ENCODE results near the gene TBC1D22B. TPM values are rescaled to one million over a fixed set of nuclear protein-coding genes. Genes with fewer than 3 reads are reported as not detected.

TBC1D22B gene
- total RNA-seq, 2 donors from 2014 or later: 7.7 to 11.6 TPM

DNA sequence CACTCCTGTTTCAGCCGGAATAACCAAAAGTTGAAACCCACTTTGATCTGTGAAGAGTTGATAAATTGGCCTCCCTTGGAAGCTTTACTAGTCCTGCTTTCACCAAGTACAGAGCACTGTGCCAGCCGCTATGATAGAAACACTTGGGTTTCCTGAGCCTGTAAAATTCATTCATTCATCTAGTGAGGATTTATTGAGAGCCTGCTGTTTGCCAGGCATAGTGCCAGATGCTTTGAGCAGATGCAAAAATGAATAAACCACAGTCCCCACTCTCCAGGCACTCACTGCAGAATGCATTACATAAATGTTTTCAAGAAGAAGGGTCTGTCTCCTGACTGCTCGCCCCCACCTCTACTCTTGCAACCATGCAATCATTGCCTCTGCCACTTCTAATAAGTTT is 25.7 kb downstream of the TBC1D22B start:
- no peak for TF ChIP-seq CTCF (IDR thresholded peaks at IDR 0.05)
- DNase-seq (ENCODE audit: low spot score): no peak
- H3K9me3 ChIP-seq: no peaks in the 10 kb centered on the region
- H3K27me3 ChIP-seq (replicated peaks; ENCODE audit: insufficient read depth): no peaks in the 10 kb centered on the region
- H3K36me3 ChIP-seq: peaks cover 19% of the 10 kb centered on the region
- H3K4me1 ChIP-seq (ENCODE audit: control insufficient read depth in 1 of 2, low read depth in 2 of 2): peaks cover 28 to 69% of the 10 kb centered on the region in 2 donors
- H3K27ac ChIP-seq: peak overlapping the region; percentile 75 to 88
- H3K4me3 ChIP-seq: no peak overlapping the region
- no peak for ATAC-seq (ENCODE audit: insufficient number of reproducible peaks, low FRiP score, low read depth)

GRCh38 chr6:37283671-37284151 is 26.1 kb downstream of the TBC1D22B start:
- Histone ChIP-seq H3K36me3 (peaks cover 19% of the 10 kb centered on the region), H3K9me3 (no peaks in the 10 kb centered on the region), H3K4me3 (no peak overlapping the region), H3K27me3 (replicated peaks; ENCODE audit: insufficient read depth) (no peaks in the 10 kb centered on the region), H3K27ac (peak overlapping the region; percentile 75 to 88), H3K4me1 (ENCODE audit: control insufficient read depth in 1 of 2, low read depth in 2 of 2) (peaks cover 26 to 65% of the 10 kb centered on the region in 2 donors)
- DNase-seq (ENCODE audit: low spot score) (peak; percentile 61), ATAC-seq (ENCODE audit: insufficient number of reproducible peaks, low FRiP score, low read depth) (peak; percentile 40)
- no peak for TF ChIP-seq CTCF (IDR thresholded peaks at IDR 0.05)

GRCh38 chr6:37284781-37285180 is 27.2 kb downstream of the TBC1D22B start:
- H3K4me1 ChIP-seq (ENCODE audit: control insufficient read depth in 1 of 2, low read depth in 2 of 2): peaks cover 18 to 54% of the 10 kb centered on the region in 2 donors
- no peak for TF ChIP-seq CTCF (IDR thresholded peaks at IDR 0.05)
- H3K9me3 ChIP-seq: no peaks in the 10 kb centered on the region
- peak overlapping the region in 1 of 2 donors; percentile 75 for H3K27ac ChIP-seq
- no peak overlapping the region for H3K4me3 ChIP-seq
- DNase-seq (ENCODE audit: low spot score): no peak
- no peak for ATAC-seq (ENCODE audit: insufficient number of reproducible peaks, low FRiP score, low read depth)
- peaks cover 19% of the 10 kb centered on the region for H3K36me3 ChIP-seq
- H3K27me3 ChIP-seq (replicated peaks; ENCODE audit: insufficient read depth): no peaks in the 10 kb centered on the region

DNA sequence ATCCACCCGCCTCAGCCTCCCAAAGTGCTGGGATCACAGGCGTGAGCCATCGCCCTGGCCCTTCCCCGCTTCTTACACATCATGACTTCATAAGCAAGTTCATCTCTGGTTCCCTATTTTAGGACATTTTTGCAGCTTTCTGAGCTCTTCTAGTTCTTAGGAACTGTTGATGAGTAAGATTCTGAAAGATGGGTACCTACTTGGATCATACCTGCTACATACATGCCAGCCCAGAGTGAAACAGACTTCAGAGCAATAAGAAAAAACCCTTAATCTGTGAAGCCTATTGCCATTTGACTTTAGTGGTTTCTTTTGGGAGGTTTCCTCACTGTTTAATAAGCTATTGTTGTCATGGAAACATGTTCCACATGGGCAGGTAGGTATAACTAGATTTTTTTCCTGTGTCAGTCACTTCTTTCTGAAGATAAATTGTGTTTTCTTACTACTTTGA is 28.3 kb downstream of the TBC1D22B start:
- no peak overlapping the region for H3K4me3 ChIP-seq
- H3K36me3 ChIP-seq: peaks cover 19% of the 10 kb centered on the region
- peaks cover 12 to 43% of the 10 kb centered on the region in 2 donors for H3K4me1 ChIP-seq (ENCODE audit: control insufficient read depth in 1 of 2, low read depth in 2 of 2)
- ATAC-seq (ENCODE audit: insufficient number of reproducible peaks, low FRiP score, low read depth) (no peak), DNase-seq (ENCODE audit: low spot score) (no peak)
- no peak overlapping the region for H3K27ac ChIP-seq
- TF ChIP-seq CTCF (IDR thresholded peaks at IDR 0.05): no peak
- no peaks in the 10 kb centered on the region for H3K27me3 ChIP-seq (replicated peaks; ENCODE audit: insufficient read depth)
- H3K9me3 ChIP-seq: no peaks in the 10 kb centered on the region

DNA sequence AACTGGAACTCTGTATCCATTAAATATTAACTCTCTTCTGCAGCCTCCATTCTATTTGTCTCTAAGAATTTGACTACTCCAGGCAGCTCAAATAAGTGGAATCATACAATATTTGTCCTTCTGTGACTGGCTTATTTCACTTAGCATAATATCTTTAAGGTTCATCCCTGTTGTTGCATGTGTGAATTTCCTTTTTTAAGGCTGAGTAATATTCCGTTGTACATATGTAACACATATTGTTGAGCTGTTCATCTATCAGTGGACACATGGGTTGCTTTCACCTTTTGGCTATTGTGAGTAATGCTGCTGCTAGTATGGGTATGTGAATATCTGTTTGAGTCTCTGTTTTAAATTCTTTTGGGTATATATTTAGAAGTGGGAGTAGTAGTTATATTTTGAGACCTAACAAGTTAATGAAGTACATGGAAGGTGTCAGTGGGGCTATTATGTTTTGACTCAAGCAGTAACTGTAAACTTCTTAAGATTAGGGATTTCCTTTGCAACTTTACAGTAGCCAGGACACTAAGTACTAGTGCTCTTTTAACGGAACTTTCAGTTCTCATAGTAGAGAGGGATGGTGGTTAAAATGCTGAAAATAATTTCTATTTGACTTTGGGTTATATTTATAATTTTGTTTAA is 30.1 kb downstream of the TBC1D22B start:
- Histone ChIP-seq H3K27me3 (replicated peaks; ENCODE audit: insufficient read depth) (no peaks in the 10 kb centered on the region), H3K36me3 (peaks cover 32% of the 10 kb centered on the region), H3K9me3 (no peaks in the 10 kb centered on the region), H3K4me1 (ENCODE audit: control insufficient read depth in 1 of 2, low read depth in 2 of 2) (peaks cover 8 to 25% of the 10 kb centered on the region in 2 donors), H3K27ac (no peak overlapping the region), H3K4me3 (no peak overlapping the region)
- no peak for DNase-seq (ENCODE audit: low spot score)
- TF ChIP-seq CTCF (IDR thresholded peaks at IDR 0.05): no peak
- ATAC-seq (ENCODE audit: insufficient number of reproducible peaks, low FRiP score, low read depth): no peak

All from thoracic aorta (tissue), 2 donors.